ENCODE results near the gene USE1.

GRCh38 chr19:17178291-17178690, 36.9 kb upstream of the USE1 start:
- TF ChIP-seq CTCF (conservative IDR thresholded peaks at IDR 0.05; ENCODE audit: low read length) (no peak), EZH2phosphoT487 (IDR thresholded peaks at IDR 0.05; ENCODE audit: borderline replicate concordance) (no peak)
